Measurements from ENCODE around the gene ERMN. TPM values are rescaled to one million over a fixed set of nuclear protein-coding genes. Genes with fewer than 3 reads are reported as not detected.

Gene ERMN
- total RNA-seq, 6 experiments from 2014 or later, result 1.3 TPM; not detected in 5

GRCh38 chr2:157269922-157270321 lies 55.7 kb downstream of the ERMN start:
- no peaks in the 10 kb centered on the region for H3K4me1 ChIP-seq
- H3K27ac ChIP-seq, result no peak overlapping the region
- DNase-seq (no peak), ATAC-seq (no peak)
- TF ChIP-seq CTCF (IDR thresholded peaks at IDR 0.05) (no peak), POLR2A (IDR thresholded peaks at IDR 0.05) (no peak)
- no peak overlapping the region for H3K4me3 ChIP-seq
- H3K27me3 ChIP-seq, result no peaks in the 10 kb centered on the region
- intact Hi-C loops (cut with DNase I), result no loop called here
- no peaks in the 10 kb centered on the region for H3K36me3 ChIP-seq
- WGBS (ENCODE audit: insufficient coverage, low coverage, low lambda C conversion rate, missing lambda C conversion rate), result 62% methylated on average over 2 of the region's 2 CpGs
- H3K9me3 ChIP-seq, result no peaks in the 10 kb centered on the region

GRCh38 chr2:157269060-157269459 lies 56.6 kb downstream of the ERMN start:
- H3K36me3 ChIP-seq, result no peaks in the 10 kb centered on the region
- TF ChIP-seq POLR2A (IDR thresholded peaks at IDR 0.05), result no peak
- TF ChIP-seq CTCF (IDR thresholded peaks at IDR 0.05), result no peak
- no peak overlapping the region for H3K4me3 ChIP-seq
- intact Hi-C loops (cut with DNase I), result no loop called here
- DNase-seq (no peak), ATAC-seq (no peak)
- H3K4me1 ChIP-seq, result no peaks in the 10 kb centered on the region
- WGBS (ENCODE audit: insufficient coverage, low coverage, low lambda C conversion rate, missing lambda C conversion rate), result 58% methylated on average over 2 of the region's 2 CpGs
- no peaks in the 10 kb centered on the region for H3K9me3 ChIP-seq
- H3K27me3 ChIP-seq, result no peaks in the 10 kb centered on the region
- H3K27ac ChIP-seq, result no peak overlapping the region

Other genes starting within 250 kb of the ERMN start
- under 1 TPM in 1 of 6 experiments, not detected in 5; 0.07 TPM for gene GALNT5, start 68.1 kb downstream of the ERMN start, total RNA-seq
- 1 to 10 TPM; 1.1 to 6.0 (median 2.9) TPM for gene CYTIP, start 118.3 kb upstream of the ERMN start, total RNA-seq